SH-SY5Y (cell line): ENCODE measurements around the gene FOSB.

Experiments used
- GATA2 ChIP-seq: IDR thresholded peaks from 2 replicates; pipeline ENCODE4 v1.6.1; 2011; ENCODE audit warnings: mild to moderate bottlenecking, low read depth, low read length
- GATA3 ChIP-seq: IDR thresholded peaks from 2 replicates; pipeline ENCODE4 v1.6.1; 2011; ENCODE audit warnings: low read depth, mild to moderate bottlenecking, low read length, moderate library complexity

Gene FOSB

GRCh38 chr19:45483033-45483432, 15.2 kb downstream of the FOSB start:
- TF ChIP-seq GATA2: no peak
- no peak for TF ChIP-seq GATA3

GRCh38 chr19:45484273-45484945, 16.6 kb downstream of the FOSB start:
- TF ChIP-seq GATA2 (no peak), GATA3 (no peak)

- TF ChIP-seq GATA3 (no peak), GATA2 (no peak)
Measured at GRCh38 chr19:45485305-45486077, 17.7 kb downstream of the FOSB start.

- TF ChIP-seq GATA2 (no peak), GATA3 (no peak)
Measured at GRCh38 chr19:45488708-45489107, 20.9 kb downstream of the FOSB start.

GRCh38 chr19:45489216-45489855, 21.5 kb downstream of the FOSB start:
- TF ChIP-seq GATA2 (no peak), GATA3 (no peak)

GRCh38 chr19:45492137-45492626, 24.4 kb downstream of the FOSB start:
- TF ChIP-seq GATA2 (no peak), GATA3 (no peak)

- no peak for TF ChIP-seq GATA3
- no peak for TF ChIP-seq GATA2
Measured at GRCh38 chr19:45492627-45493470, 25.1 kb downstream of the FOSB start.

GRCh38 chr19:45494261-45494916, 26.6 kb downstream of the FOSB start:
- TF ChIP-seq GATA2: no peak
- TF ChIP-seq GATA3: no peak

- TF ChIP-seq GATA2 (no peak), GATA3 (no peak)
Measured at GRCh38 chr19:45495178-45495577, 27.4 kb downstream of the FOSB start.

- no peak for TF ChIP-seq GATA3
- TF ChIP-seq GATA2: no peak
Measured at GRCh38 chr19:45496349-45496953, 28.7 kb downstream of the FOSB start.

DNA sequence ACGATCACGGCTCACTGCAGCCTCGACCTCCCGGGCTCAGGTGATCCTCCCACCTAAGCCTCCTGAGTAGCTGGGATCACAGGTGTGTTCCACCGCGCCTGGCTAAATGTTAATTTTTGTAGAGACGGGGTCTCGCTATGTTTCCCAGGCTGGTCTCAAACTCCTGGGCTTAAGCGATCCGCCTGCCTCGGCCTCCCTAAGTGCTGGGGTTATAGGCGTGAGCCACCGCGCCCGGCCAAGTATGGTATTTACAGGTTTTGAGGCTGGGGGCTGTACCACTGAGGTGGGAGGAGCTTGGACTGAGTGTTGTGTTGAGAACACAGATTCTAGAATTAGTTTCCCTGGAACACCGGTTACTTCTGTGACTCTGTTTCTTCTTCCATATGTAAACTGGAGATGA, 30.0 kb downstream of the FOSB start:
- TF ChIP-seq GATA2 (no peak), GATA3 (no peak)

DNA sequence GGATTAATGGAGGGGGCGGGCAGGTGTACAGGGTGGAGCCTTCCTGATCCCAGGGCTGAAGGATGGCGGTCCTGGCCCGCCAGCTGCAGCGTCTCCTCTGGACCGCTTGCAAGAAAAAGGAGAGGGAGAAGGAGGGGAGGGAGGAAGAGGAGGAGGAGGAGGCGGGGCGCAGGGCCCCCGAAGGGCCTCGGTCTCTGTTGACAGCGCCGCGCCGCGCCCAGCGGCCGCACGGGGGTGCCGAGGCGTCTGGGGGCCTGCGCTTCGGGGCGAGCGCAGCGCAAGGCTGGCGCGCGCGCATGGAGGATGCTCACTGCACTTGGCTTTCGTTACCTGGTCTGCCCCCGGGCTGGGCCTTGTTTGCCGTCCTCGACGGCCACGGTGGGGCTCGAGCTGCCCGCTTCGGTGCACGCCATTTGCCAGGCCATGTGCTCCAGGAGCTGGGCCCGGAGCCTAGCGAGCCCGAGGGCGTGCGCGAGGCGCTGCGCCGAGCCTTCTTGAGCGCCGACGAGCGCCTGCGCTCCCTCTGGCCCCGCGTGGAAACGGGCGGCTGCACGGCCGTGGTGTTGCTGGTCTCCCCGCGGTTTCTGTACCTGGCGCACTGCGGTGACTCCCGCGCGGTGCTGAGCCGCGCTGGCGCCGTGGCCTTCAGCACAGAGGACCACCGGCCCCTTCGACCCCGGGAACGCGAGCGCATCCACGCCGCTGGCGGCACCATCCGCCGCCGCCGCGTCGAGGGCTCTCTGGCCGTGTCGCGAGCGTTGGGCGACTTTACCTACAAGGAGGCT, 30.8 kb downstream of the FOSB start, which contains the start of gene PPM1N:
Gene PPM1N (plus strand): TSS at position 33 of the 785 bp plus-strand sequence. CDS start 30 bp downstream, at position 63.
- TF ChIP-seq GATA3 (no peak), GATA2 (no peak)
